Lower leg skin (tissue), 4 donors: ENCODE data around the gene CMTM8. TPM values are rescaled to one million over a fixed set of nuclear protein-coding genes. Genes with fewer than 3 reads are reported as not detected.

ENCODE experiments used
- DNase-seq, 2 donors: peaks; one replicate each; pipeline ENCODE4 v3.0.0-alpha.2; 2019; ENCODE audit warnings: low spot score in 2 of 2
- H3K4me3 ChIP-seq: fragments of 200-600 bp; sonication (generic); 2 replicates; pipeline ENCODE4 v1.5.1; 2017; ENCODE audit warnings: mild to moderate bottlenecking, low read depth; ENCODE audit not compliant: poor library complexity, severe bottlenecking
- CTCF ChIP-seq, 3 donors: fragments of 450-650 bp; IDR thresholded peaks; one replicate each; pipeline ENCODE4 v1.5.1; 2016; ENCODE audit warnings: antibody characterized with exemption in 3 of 3, mild to moderate bottlenecking in 3 of 3, moderate library complexity in 2 of 3
- POLR2A ChIP-seq, 2 donors: fragments of 450-650 bp; IDR thresholded peaks; one replicate each; pipeline ENCODE4 v1.6.1; 2016 to 2017; ENCODE audit warnings: antibody characterized with exemption in 2 of 2, mild to moderate bottlenecking in 1 of 2, moderate library complexity in 1 of 2
- WGBS, 2 donors: methylation state at CpG; one replicate each; pipeline ENCODE4 v1.1.5; 2018; 5-methylcytosine and 5-hydroxymethylcytosine counted together
- intact Hi-C: fragments of 100-400 bp; cut with DNase I; formaldehyde crosslinking; loops from one replicate; pipeline ENCODE4 v1.15.0; 2023; ENCODE audit warnings: low total_unique reads
- total RNA-seq, 4 donors: library from RNA; depleted of rRNA; stranded (reverse); fragments of >200 nt; gene quantifications; one replicate each; pipeline ENCODE4 v1.1.0, GENCODE V29; 2016

CMTM8 gene
- total RNA-seq, 4 donors from 2014 or later = 11.0 to 24.7 (median 15.5) TPM

DNA sequence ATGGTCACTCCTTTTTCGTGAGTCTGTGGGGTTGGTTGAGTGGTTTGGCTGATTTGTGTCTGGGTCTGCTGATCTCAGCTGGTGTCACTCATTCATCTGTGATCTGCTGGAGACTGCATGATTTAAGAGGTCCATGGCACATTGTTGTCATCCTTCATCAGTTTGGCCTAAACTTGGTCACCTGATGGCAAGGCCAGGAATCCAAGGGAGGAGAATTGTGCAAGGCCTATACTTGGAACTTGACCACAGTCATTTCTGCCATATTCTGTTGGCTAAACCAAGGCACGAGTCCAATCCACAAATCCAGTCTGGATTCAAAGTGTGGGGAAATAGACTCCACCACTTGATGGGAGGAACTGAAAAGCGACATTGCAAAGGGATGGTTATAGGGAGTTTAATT, 67.6 kb downstream of the CMTM8 start:
- no peak overlapping the region for H3K4me3 ChIP-seq
- WGBS, 2 donors = 93 to 94% methylated on average over 3 of the region's 3 CpGs
- intact Hi-C loops = loop anchor here (5.0 kb wide), 1 partner anchor 1686 kb away; no protein-coding TSS in a partner anchor

GRCh38 chr3:32307591-32307990, 69.1 kb downstream of the CMTM8 start:
- intact Hi-C loops = loop anchor here (5.0 kb wide), 1 partner anchor 1685 kb away; no protein-coding TSS in a partner anchor
- H3K4me3 ChIP-seq = no peak overlapping the region
- no peak for TF ChIP-seq CTCF (IDR thresholded peaks at IDR 0.05)
- WGBS, 2 donors = 54 to 57% methylated on average over 3 of the region's 3 CpGs
- no peak for DNase-seq

More for the DNA sequence above, 67.6 kb downstream of the CMTM8 start:
- no peak for TF ChIP-seq CTCF (IDR thresholded peaks at IDR 0.05)
- TF ChIP-seq POLR2A (IDR thresholded peaks at IDR 0.05) = no peak
- no peak for DNase-seq

DNA sequence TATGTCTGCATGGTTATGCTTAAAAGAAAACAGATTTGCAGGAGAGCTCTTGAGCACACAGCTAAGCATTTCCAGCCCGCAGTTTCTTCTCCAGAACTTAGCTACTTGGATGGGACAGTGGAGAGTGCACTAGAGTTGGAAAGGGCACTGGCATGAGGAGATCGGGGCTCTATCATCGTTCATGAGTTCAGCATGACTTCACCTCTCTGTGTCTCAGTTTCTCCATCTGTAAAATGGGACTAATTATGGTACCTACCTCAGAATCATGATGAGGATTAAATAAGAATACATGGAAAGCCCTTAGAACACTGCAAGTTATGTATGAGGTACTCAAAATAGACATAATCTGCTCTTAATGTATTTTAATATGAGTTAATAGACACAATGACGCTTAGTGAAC, 69.9 kb downstream of the CMTM8 start:
- DNase-seq = no peak
- H3K4me3 ChIP-seq = no peak overlapping the region
- TF ChIP-seq POLR2A (IDR thresholded peaks at IDR 0.05) (no peak), CTCF (IDR thresholded peaks at IDR 0.05) (no peak)
- intact Hi-C loops = loop anchor here (5.0 kb wide), 1 partner anchor 1684 kb away; no protein-coding TSS in a partner anchor
- WGBS, 2 donors = 90 to 91% methylated on average over 4 of the region's 4 CpGs

DNA sequence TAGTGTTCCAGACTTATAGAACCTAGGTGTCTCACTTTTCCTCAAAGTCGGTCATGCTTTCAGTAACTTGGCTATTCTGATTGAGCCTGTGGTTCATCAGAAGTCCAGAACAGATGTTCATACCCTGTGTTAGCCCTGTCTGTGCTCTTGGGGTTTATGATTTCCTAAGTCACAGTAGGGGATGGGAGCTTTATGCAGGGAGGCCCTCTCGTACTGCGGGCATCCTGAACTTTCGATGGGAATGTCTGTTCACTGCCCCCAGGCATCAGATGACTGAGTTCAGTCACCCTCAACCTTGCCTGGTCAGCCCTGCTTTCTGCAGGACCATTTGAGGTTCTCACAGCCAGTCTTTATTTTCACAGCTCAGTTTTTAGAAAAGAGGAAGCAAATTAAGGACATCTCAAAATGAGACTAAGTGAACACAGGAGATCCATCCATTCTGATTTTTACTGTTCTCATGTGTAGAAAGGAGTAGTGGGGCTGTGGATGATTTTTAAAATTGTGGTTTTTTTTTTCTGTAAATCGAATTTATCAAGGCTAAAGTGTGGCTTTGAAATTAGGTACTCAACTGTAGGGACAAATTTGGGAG, 71.3 kb downstream of the CMTM8 start:
- TF ChIP-seq CTCF (IDR thresholded peaks at IDR 0.05) = no peak
- TF ChIP-seq POLR2A (IDR thresholded peaks at IDR 0.05) = no peak
- H3K4me3 ChIP-seq = no peak overlapping the region
- 84 to 85% methylated on average over 5 of the region's 5 CpGs for WGBS, 2 donors
- no peak for DNase-seq
- intact Hi-C loops = loop anchor here (5.0 kb wide), 1 partner anchor 1683 kb away; no protein-coding TSS in a partner anchor

DNA sequence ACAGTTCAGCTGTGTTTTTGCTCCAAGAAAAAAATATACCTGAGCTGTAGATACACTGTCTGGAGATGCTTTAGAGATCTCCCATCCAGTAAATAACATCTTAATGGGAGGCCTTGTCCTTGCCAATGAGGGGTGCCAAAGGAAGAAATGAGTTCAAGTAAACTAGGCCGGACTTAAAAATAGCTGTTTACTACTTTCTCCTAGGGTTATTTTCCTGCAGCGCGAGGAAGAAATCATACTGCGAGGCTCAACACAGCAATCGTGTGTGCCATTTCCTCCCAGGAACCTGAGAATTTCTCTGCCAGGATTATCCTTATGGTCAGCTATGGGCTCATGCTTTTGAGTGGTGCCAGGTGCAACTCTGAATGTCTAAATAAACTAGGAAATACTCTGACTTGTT, 71.9 kb downstream of the CMTM8 start:
- WGBS, 2 donors = 83 to 88% methylated on average over 5 of the region's 5 CpGs
- TF ChIP-seq POLR2A (IDR thresholded peaks at IDR 0.05) = no peak
- no peak for TF ChIP-seq CTCF (IDR thresholded peaks at IDR 0.05)
- no peak for DNase-seq

More for the DNA sequence above, 71.9 kb downstream of the CMTM8 start:
- no peak overlapping the region for H3K4me3 ChIP-seq
- intact Hi-C loops = no loop called here
